Nephron progenitor cell (in vitro differentiated cells): ENCODE data around the gene RNF2.

Source experiments
- DNase-seq: peaks from one replicate; pipeline ENCODE4 v3.0.0; 2021
- H3K27ac Mint-ChIP-seq: 2 replicates; pipeline ENCODE4 v1.8.0; 2021; ENCODE audit warnings: mild to moderate bottlenecking, moderate library complexity, mixed read lengths
- H3K27me3 Mint-ChIP-seq: 2 replicates; pipeline ENCODE4 v1.8.0; 2021; ENCODE audit warnings: mild to moderate bottlenecking, low read depth, mixed read lengths; ENCODE audit not compliant: poor library complexity
- H3K36me3 Mint-ChIP-seq: 2 replicates; pipeline ENCODE4 v1.8.0; 2021; ENCODE audit warnings: low read depth, mixed read lengths
- H3K4me1 Mint-ChIP-seq: 2 replicates; pipeline ENCODE4 v1.8.0; 2021; ENCODE audit warnings: mixed read lengths
- H3K4me3 Mint-ChIP-seq: 2 replicates; pipeline ENCODE4 v1.8.0; 2021; ENCODE audit warnings: mild to moderate bottlenecking, moderate library complexity, mixed read lengths
- H3K9me3 Mint-ChIP-seq: 2 replicates; pipeline ENCODE4 v1.8.0; 2021; ENCODE audit warnings: mild to moderate bottlenecking, moderate library complexity, mixed read lengths
- TF ChIP-seq, protein P1 (sequence below): fragments of 200-600 bp; sonication (generic); IDR thresholded peaks from 2 replicates; pipeline ENCODE4 v1.5.0; 2021; ENCODE audit warnings: antibody characterized with exemption

RNF2 gene

GRCh38 chr1:185015631-185016030 is 29.7 kb upstream of the RNF2 start:
- TF ChIP-seq, protein P1, sequence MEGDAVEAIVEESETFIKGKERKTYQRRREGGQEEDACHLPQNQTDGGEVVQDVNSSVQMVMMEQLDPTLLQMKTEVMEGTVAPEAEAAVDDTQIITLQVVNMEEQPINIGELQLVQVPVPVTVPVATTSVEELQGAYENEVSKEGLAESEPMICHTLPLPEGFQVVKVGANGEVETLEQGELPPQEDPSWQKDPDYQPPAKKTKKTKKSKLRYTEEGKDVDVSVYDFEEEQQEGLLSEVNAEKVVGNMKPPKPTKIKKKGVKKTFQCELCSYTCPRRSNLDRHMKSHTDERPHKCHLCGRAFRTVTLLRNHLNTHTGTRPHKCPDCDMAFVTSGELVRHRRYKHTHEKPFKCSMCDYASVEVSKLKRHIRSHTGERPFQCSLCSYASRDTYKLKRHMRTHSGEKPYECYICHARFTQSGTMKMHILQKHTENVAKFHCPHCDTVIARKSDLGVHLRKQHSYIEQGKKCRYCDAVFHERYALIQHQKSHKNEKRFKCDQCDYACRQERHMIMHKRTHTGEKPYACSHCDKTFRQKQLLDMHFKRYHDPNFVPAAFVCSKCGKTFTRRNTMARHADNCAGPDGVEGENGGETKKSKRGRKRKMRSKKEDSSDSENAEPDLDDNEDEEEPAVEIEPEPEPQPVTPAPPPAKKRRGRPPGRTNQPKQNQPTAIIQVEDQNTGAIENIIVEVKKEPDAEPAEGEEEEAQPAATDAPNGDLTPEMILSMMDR: no peak
- Mint-ChIP-seq H3K36me3 (no peaks in the 10 kb centered on the region), H3K4me1 (peaks cover 5% of the 10 kb centered on the region), H3K4me3 (no peak overlapping the region), H3K9me3 (no peaks in the 10 kb centered on the region), H3K27me3 (peaks cover 2% of the 10 kb centered on the region), H3K27ac (no peak overlapping the region)
- no peak for DNase-seq

DNA sequence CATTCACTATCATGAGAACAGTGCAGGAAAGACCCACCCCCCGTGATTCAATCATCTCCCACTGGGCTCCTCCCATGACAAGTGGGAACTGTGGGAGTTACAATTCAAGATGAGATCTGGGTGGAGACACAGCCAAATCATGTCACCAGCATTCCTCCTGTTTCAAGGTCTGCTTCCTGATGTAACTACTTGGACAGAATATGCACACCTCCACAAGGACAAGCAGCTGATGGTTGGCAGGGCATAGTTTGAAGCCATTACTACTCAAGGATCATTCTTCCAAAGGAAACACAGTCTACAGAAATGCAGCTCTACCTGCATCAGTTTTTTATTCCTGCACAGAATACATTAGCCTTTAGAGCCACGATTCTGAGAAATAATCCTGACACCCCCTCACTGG is 28.5 kb upstream of the RNF2 start:
- no peak for DNase-seq
- Mint-ChIP-seq H3K27me3 (no peaks in the 10 kb centered on the region), H3K4me1 (peaks cover 5% of the 10 kb centered on the region), H3K27ac (no peak overlapping the region), H3K36me3 (no peaks in the 10 kb centered on the region), H3K9me3 (no peaks in the 10 kb centered on the region), H3K4me3 (no peak overlapping the region)
- TF ChIP-seq, protein P1: no peak

DNA sequence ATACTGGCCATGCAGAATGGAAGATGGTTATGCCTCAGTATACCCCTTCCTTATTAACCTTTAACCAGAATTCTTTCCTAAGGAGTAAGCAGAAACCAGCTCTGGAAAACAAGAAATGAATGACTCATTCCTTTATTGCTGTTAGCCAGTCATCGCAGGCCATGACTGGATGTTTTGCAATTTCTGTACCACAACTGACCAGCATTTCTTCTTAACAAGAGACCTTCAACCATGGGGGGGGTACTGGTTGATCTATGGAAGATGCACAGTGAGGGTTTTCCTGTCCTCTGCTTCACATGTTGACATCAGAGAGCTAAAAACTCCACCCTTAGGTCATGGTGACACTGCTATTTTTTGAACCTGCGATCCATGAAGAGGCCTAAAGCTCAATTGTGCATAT is 28.0 kb upstream of the RNF2 start:
- no peaks in the 10 kb centered on the region for H3K9me3 Mint-ChIP-seq
- TF ChIP-seq, protein P1: no peak
- no peak overlapping the region for H3K27ac Mint-ChIP-seq
- H3K4me1 Mint-ChIP-seq: peaks cover 5% of the 10 kb centered on the region
- no peaks in the 10 kb centered on the region for H3K36me3 Mint-ChIP-seq
- DNase-seq: no peak
- no peak overlapping the region for H3K4me3 Mint-ChIP-seq
- no peaks in the 10 kb centered on the region for H3K27me3 Mint-ChIP-seq

DNA sequence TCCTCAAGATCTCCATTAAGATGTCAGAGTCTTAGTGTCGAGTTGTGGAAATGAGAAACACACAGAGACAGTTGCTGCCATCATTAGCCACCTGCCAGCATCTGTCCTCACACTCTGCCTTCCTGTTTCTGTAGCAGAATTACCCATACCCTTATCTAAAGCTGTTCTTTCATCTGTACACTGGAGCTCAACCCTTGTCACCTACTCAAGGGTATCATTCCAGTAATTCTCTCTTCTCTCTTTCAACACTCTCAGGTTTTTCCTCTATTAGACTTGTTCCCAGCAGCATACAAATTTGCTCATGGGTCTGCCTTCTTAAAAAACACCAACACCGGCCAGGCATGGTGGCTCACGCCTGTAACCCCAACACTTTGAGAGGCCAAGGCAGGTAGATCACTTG is 27.4 kb upstream of the RNF2 start:
- peaks cover 3% of the 10 kb centered on the region for H3K9me3 Mint-ChIP-seq

DNA sequence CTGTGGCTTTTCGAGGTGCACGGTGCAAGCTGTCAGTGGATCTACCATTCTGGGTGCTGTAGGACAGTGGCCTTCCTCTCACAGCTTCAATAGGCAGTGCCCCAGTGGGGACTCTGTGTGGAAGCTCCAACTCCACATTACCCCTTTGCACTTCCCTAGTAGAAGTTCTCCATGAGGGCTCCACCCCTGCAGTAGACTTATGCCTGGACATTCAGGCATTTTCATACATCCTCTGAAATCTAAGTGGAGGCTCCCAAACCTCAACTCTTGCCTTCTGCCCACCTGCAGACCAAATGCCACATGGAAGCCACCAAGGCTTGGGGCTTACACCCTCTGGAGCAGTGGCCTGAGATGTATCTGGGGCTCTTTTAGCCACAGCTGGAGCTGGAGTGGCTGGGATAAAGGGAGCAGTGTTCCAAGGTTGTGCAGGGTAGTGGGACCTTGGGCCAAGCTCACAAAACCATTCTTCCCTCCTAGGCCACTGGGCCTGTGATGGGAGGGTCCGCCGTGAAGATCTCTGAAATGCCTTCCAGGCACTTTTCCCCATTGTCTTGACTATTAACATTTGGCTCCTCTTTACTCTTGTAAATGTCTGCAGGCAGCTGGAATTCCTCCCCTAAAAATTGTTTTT is 18.0 kb upstream of the RNF2 start:
- no peaks in the 10 kb centered on the region for H3K27me3 Mint-ChIP-seq
- no peak overlapping the region for H3K4me3 Mint-ChIP-seq
- H3K9me3 Mint-ChIP-seq: peaks cover 46% of the 10 kb centered on the region

More for the DNA sequence above, 27.4 kb upstream of the RNF2 start:
- Mint-ChIP-seq H3K27me3 (no peaks in the 10 kb centered on the region), H3K27ac (peak overlapping the region; percentile 35), H3K36me3 (no peaks in the 10 kb centered on the region), H3K4me1 (peaks cover 5% of the 10 kb centered on the region), H3K4me3 (no peak overlapping the region)
- no peak for DNase-seq
- TF ChIP-seq, protein P1: no peak

GRCh38 chr1:185033686-185034085 is 11.7 kb upstream of the RNF2 start:
- H3K4me1 Mint-ChIP-seq: no peaks in the 10 kb centered on the region
- H3K36me3 Mint-ChIP-seq: no peaks in the 10 kb centered on the region
- H3K9me3 Mint-ChIP-seq: peaks cover 7% of the 10 kb centered on the region
- TF ChIP-seq, protein P1: no peak
- DNase-seq: no peak
- H3K27ac Mint-ChIP-seq: no peak overlapping the region
- peaks cover 10% of the 10 kb centered on the region for H3K27me3 Mint-ChIP-seq
- no peak overlapping the region for H3K4me3 Mint-ChIP-seq

More for the DNA sequence above, 18.0 kb upstream of the RNF2 start:
- Mint-ChIP-seq H3K4me1 (no peaks in the 10 kb centered on the region), H3K36me3 (peaks cover 16% of the 10 kb centered on the region), H3K27ac (no peak overlapping the region)
- TF ChIP-seq, protein P1: no peak
- DNase-seq: no peak
